Activated B cell treated with CpG ODN at 0.5 μM for 24 hours (primary cell): Measurements from ENCODE around the gene HTR3D. TPM values are rescaled to one million over a fixed set of nuclear protein-coding genes. Genes with fewer than 3 reads are reported as not detected.

ENCODE experiments used
- ATAC-seq: fragments of 200-7000 bp; cut with Tn5 transposase; one replicate; pipeline ENCODE4 v1.10.0; 2021; ENCODE audit warnings: low read depth, mild to moderate bottlenecking, moderate library complexity
- CTCF ChIA-PET: fragments of 350-600 bp; sonication (Branson Sonifier 250); formaldehyde crosslinking; loops from one replicate; lab custom pipeline; 2021; ENCODE audit warnings: antibody characterized with exemption; lab: Charles Lee
- POLR2A ChIA-PET: fragments of 350-600 bp; sonication (Branson Sonifier 250); formaldehyde crosslinking; loops from one replicate; lab custom pipeline; 2021; ENCODE audit warnings: antibody characterized with exemption; lab: Charles Lee
- DNase-seq: peaks from one replicate; pipeline ENCODE4 v3.0.0; 2022
- H3K27ac Mint-ChIP-seq: one replicate; pipeline ENCODE4 v1.8.0; 2020; ENCODE audit warnings: mixed read lengths
- H3K27me3 Mint-ChIP-seq: one replicate; pipeline ENCODE4 v1.8.0; 2021; ENCODE audit warnings: mixed read lengths
- H3K36me3 Mint-ChIP-seq: one replicate; pipeline ENCODE4 v1.8.0; 2021; ENCODE audit warnings: low read depth, mixed read lengths
- H3K4me1 Mint-ChIP-seq: one replicate; pipeline ENCODE4 v1.8.0; 2021; ENCODE audit warnings: mixed read lengths
- H3K4me3 Mint-ChIP-seq: one replicate; pipeline ENCODE4 v1.8.0; 2020; ENCODE audit warnings: mild to moderate bottlenecking, mixed read lengths
- H3K9me3 Mint-ChIP-seq: one replicate; pipeline ENCODE4 v1.8.0; 2020; ENCODE audit warnings: mixed read lengths
- CTCF ChIP-seq: fragments of 200-600 bp; IDR thresholded peaks from one replicate; pipeline ENCODE4 v1.8.0; 2022; ENCODE audit warnings: antibody characterized with exemption, mild to moderate bottlenecking
- intact Hi-C: fragments of 100-400 bp; cut with micrococcal nuclease; formaldehyde crosslinking; loops from one replicate; pipeline ENCODE4 v1.15.1; 2024
- total RNA-seq: library from RNA; stranded (reverse); gene quantifications from 2 replicates; pipeline ENCODE4 v1.2.3, GENCODE V29; 2022

Gene HTR3D
- total RNA-seq, 1 donor from 2014 or later: not detected

- H3K4me3 Mint-ChIP-seq: no peak overlapping the region
- H3K36me3 Mint-ChIP-seq: no peaks in the 10 kb centered on the region
- DNase-seq (no peak), ATAC-seq (no peak)
- TF ChIP-seq CTCF: no peak
- no peaks in the 10 kb centered on the region for H3K9me3 Mint-ChIP-seq
- intact Hi-C loops: no loop called here
- H3K27ac Mint-ChIP-seq: no peak overlapping the region
- H3K4me1 Mint-ChIP-seq: no peaks in the 10 kb centered on the region
- H3K27me3 Mint-ChIP-seq: peaks cover 6% of the 10 kb centered on the region
- CTCF ChIA-PET: no interaction called here
- POLR2A ChIA-PET: no interaction called here
Measured at GRCh38 chr3:184042617-184043016, 11.1 kb downstream of the HTR3D start.

- DNase-seq: no peak
- no peaks in the 10 kb centered on the region for H3K4me1 Mint-ChIP-seq
- H3K9me3 Mint-ChIP-seq: no peaks in the 10 kb centered on the region
- ChIA-PET POLR2A (no interaction called here), CTCF (no interaction called here)
- intact Hi-C loops: no loop called here
- ATAC-seq: no peak
- no peak overlapping the region for H3K4me3 Mint-ChIP-seq
- TF ChIP-seq CTCF: no peak
- H3K27me3 Mint-ChIP-seq: peaks cover 7% of the 10 kb centered on the region
- H3K27ac Mint-ChIP-seq: no peak overlapping the region
- H3K36me3 Mint-ChIP-seq: no peaks in the 10 kb centered on the region
Measured at GRCh38 chr3:184045995-184046394, 14.5 kb downstream of the HTR3D start.

- ChIA-PET CTCF (no interaction called here), POLR2A (no interaction called here)
- H3K9me3 Mint-ChIP-seq: no peaks in the 10 kb centered on the region
- H3K27ac Mint-ChIP-seq: no peak overlapping the region
- H3K27me3 Mint-ChIP-seq: peaks cover 7% of the 10 kb centered on the region
- TF ChIP-seq CTCF: no peak
- DNase-seq: no peak
- ATAC-seq: no peak
- intact Hi-C loops: no loop called here
- no peaks in the 10 kb centered on the region for H3K4me1 Mint-ChIP-seq
- no peak overlapping the region for H3K4me3 Mint-ChIP-seq
- no peaks in the 10 kb centered on the region for H3K36me3 Mint-ChIP-seq
Measured at GRCh38 chr3:184050217-184050847, 18.8 kb downstream of the HTR3D start.

- Mint-ChIP-seq H3K27ac (no peak within 1 kb of the TSS), H3K9me3 (no peaks in the 10 kb centered on the region), H3K27me3 (peaks cover 9% of the 10 kb centered on the region), H3K4me1 (no peaks in the 10 kb centered on the region), H3K36me3 (no peaks in the 10 kb centered on the region), H3K4me3 (no peak within 1 kb of the TSS)
- no peak for TF ChIP-seq CTCF
- POLR2A ChIA-PET: no interaction called here
- no peak for ATAC-seq
- intact Hi-C loops: no loop called here
- CTCF ChIA-PET: no interaction called here
- no peak for DNase-seq
Measured at GRCh38 chr3:184052767-184053166, 21.2 kb downstream of the HTR3D start, which contains the start of gene HTR3C. TSS of gene HTR3C (plus strand) at chr3:184053047. CDS start at chr3:184053081, 34 bp downstream.

GRCh38 chr3:184058029-184058428 lies 26.5 kb downstream of the HTR3D start:
- no peaks in the 10 kb centered on the region for H3K4me1 Mint-ChIP-seq
- intact Hi-C loops: no loop called here
- H3K36me3 Mint-ChIP-seq: no peaks in the 10 kb centered on the region
- H3K27me3 Mint-ChIP-seq: peaks cover 5% of the 10 kb centered on the region
- H3K27ac Mint-ChIP-seq: no peak overlapping the region
- no peak for DNase-seq
- POLR2A ChIA-PET: interaction anchor here (0.6 kb wide), 1 partner anchor 1471 kb away, joined by 3 read pairs; no protein-coding TSS in a partner anchor
- no peak for ATAC-seq
- CTCF ChIA-PET: no interaction called here
- no peak for TF ChIP-seq CTCF
- no peaks in the 10 kb centered on the region for H3K9me3 Mint-ChIP-seq
- no peak overlapping the region for H3K4me3 Mint-ChIP-seq
